ENCODE results near the gene PRKG1.

DNA sequence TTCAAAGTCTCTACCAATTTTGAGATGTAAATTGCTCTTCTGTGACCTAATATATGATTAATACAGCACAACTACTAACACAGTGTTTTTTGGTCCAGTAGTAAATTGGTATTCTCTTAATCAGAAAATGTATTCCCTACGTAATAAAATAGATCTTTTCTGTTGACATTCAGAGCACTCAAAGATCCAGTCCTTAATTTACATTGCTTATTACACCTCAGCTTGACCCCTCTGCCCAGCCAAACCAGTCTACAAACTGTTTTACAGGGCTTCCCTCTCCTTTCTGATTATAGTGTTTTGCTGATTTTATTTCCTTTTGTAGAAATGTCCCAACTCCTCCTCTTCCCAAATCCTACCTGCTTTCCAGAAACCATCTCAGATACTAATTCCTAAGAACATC lies 293.4 kb downstream of the PRKG1 start:
- TF ChIP-seq POLR2A (IDR thresholded peaks at IDR 0.05; ENCODE audit: low read depth, low read length), result no peak
- no peak for TF ChIP-seq POLR2AphosphoS5 (IDR thresholded peaks at IDR 0.05; ENCODE audit: low read depth, low read length)
- TF ChIP-seq TAF1 (IDR thresholded peaks at IDR 0.05; ENCODE audit: low read depth, low read length), result no peak
- no peak for TF ChIP-seq SPI1 (IDR thresholded peaks at IDR 0.05; ENCODE audit: low read depth, low read length)

Data from GM12891 (cell line).